ENCODE results near the gene NT5DC2.
"Not testable (repeated sequence)": the region's sequence is repeated elsewhere in the genome, so short reads cannot be mapped to it uniquely, and the experiment has no call there.

Gene NT5DC2

DNA sequence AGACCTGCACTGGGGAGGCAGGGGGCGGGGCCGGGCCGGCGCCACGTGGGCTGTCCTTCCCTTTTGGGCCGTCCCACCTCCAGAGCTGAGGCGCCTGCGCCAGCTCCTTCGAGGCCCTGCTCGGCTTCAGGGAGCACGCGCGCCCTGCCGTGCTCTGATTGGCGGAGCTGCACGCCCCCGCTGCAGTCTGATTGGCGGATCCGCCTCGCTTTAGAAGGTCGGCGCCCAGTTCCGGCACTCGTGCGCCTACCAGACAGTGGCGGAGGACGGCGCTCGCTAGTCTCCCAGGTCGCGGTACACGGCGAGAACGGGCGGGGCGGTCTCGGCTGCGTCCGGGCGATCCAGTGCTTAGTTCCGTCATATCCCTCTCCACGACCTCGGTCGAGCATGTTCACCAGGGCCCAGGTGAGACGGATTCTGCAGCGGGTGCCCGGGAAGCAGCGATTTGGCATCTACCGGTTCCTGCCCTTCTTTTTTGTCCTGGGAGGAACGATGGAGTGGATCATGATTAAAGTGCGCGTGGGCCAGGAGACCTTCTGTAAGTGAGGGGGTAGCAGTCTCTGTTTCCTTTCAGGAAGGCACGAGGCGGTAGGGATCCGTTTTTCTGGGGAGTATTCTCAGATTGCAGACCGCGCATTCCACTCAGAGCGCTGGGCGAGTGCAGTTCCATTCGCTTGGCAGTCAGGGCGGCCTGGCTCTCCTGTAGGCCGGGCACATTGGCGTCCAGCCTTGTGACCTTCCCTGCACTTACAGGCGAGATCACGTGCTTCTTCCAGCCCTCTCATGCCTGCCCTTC is 2.9 kb upstream of the NT5DC2 start, which contains the start of gene UQCC5:
TSS of gene UQCC5 (plus strand) at position 237 of the 796 bp plus-strand sequence. CDS start at position 388, 151 bp downstream.
- peak; percentile 94 for DNase-seq

DNA sequence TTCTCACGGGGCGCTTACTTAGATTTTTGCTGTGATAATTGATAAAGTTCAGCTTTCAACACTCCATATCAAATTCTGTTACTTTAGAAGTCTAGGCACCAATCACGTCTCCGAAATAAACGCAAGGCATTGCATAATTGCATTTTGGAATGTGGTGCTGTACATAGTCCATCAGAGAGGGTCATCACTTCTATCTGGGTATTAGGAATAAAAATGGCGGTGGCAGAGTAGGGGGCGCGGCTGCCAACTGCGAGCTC is 2.4 kb upstream of the NT5DC2 start:
- no peak for DNase-seq

DNA sequence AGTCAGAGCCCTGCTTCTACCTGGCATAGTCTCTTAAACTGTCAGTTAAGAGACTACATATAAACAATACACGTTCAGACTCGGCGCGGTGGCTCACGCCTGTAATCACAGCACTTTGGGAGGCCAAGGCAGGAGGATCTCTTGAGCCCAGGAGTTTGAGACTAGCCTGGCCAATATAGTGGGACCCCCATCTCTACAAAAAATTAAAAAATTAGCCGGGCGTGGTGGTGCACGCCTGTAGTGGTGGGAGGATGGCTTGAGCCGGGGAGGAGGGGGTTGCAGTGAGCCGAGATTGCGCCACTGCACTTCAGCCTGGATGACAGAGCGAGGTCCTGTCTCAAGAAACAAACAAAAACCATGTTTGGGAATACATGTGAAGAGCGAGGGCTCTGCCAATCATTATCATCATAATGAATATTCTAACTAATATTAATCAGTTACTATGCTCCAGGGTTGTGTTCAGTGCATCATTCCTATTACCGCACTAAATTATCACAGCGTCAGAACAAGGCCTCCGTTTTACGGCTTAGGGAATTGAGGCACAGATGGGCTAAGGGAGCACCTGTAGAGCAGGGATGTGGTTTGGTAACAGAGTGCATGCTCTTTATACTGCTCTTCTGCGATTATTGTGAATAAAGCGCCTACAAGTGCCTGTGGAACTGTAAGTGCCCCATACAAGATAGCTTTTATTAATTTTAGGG is 1.9 kb upstream of the NT5DC2 start:
- DNase-seq = no peak

DNA sequence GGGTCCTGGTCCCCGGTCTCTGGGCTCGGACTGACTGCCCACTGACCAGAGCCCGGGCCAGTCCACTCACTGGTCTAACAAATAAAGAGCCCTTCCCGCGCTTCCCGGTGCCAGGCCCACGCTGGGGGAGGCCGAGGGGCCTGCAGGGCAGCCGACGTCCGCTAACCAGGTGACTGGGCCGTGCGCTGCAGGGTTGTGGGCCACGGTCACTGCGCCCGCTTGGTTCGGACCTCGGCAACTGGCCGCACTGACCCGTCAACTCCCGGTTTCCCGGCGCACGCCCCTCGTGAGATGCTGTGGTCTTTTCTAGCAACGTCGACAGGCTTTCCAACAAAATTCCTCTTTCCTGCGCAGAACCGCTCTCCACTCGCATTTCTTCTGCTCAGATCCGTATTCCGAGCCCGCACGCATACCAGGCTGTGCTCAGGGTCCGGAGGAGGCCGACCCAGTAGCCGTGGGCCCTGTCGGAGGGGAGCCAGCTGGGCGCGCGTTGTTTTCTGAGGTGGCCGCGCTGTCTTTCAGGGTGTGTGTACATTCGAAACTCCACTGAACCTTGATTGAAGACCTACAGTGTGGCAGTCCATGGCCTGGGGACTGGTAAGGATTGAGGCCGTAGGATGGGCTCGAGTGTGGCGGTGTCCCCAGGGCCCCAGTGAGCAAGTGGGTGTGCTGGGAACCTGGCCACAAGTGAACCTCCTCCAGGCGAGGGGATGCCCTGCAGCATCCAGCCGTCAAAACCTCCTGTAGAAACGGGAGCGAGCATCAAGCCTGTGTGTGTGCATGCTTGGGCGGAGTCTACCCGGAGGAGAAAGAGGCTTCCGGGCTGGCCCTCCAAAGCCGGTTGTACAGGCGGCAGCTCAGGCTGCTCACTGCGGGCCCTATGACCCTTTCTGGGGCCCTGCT is 875 bp upstream of the NT5DC2 start:
- DNase-seq = no peak

DNA sequence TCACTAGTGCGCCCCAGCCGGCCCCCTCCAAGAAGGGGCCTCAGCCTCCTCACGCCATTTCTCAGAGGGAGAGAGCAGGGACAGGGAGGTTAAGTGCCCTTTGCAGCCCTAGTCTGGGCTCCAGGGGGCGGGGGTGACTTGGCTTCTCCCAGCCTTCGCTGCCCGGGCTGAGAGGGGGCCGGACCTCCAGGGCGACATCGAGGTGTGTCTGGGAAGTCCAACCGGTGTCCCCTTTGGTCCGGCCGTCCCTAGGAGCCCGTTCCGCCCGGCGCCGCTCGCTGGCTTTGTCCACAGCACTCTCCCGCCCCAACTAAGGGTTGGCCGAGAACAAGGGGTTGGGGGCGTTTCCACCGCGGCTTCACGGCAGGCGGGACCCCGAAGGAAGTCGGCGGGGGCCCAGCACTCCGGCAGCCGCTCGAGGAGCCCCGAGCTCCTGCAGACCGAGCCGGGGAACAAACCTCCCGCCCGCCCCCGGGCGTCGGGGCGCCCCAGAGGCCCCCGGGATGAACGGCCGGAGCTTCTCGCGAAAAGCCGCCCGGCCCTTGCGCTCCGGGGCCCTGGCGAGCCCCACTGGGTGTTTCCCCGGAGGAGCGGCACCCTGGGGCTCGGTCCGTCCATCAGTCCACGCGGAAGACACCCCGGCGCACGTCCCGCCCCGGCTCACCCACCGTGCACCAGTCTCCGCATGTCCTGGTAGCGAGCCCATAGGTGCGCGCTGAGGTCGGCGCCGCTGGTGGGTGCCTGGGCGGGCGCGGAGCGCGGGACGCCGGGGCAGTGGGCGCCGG is 627 bp downstream of the NT5DC2 start:
- DNase-seq = no peak

DNA sequence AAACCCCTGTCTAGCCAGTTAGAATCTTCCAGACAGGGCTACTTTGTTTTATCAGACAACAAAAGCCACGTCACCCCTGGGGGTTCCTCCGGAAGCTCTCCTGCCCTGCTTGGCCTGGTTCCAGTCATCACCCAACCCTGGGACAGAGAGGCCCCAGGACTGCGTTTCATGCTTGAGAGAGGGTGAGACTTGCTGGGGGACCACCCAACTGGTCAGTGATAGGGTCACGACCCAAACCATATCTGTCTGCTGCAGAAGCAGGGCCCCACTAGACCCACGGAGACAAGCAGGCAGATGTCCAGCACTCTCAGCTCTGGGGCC is 1.2 kb downstream of the NT5DC2 start:
- no peak for DNase-seq

DNA sequence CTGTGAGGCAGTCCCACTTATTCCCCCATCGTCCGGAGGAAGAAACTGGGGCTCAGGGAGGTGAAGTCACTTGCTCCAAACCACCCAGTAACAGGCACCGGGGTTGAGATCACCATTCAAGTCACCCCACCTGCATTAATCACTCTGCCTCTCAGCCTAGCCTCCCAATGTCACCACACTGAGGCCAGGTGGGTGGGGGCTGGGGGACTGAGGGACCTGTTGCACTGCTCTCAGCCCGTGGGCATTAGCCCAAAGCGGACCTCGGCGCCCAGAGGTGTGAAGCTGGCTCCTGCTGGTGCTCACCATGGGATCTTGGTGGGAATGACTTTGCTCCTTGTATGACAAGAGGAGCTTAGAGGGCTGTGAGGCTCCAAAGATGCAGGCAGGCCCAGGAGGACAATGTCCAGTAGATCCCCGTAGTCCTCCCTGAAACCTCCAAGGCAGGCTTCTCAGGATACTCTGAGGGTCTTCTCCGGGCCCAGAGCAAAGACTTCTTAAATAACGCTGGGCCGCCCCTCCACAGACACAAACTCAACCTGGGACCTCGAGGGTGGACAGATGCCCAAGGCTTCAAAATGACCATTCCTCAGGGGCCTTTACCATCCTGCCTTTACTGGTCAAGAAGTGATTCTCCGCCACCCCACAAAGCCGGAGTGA is 1.7 kb downstream of the NT5DC2 start:
- no peak for DNase-seq

DNA sequence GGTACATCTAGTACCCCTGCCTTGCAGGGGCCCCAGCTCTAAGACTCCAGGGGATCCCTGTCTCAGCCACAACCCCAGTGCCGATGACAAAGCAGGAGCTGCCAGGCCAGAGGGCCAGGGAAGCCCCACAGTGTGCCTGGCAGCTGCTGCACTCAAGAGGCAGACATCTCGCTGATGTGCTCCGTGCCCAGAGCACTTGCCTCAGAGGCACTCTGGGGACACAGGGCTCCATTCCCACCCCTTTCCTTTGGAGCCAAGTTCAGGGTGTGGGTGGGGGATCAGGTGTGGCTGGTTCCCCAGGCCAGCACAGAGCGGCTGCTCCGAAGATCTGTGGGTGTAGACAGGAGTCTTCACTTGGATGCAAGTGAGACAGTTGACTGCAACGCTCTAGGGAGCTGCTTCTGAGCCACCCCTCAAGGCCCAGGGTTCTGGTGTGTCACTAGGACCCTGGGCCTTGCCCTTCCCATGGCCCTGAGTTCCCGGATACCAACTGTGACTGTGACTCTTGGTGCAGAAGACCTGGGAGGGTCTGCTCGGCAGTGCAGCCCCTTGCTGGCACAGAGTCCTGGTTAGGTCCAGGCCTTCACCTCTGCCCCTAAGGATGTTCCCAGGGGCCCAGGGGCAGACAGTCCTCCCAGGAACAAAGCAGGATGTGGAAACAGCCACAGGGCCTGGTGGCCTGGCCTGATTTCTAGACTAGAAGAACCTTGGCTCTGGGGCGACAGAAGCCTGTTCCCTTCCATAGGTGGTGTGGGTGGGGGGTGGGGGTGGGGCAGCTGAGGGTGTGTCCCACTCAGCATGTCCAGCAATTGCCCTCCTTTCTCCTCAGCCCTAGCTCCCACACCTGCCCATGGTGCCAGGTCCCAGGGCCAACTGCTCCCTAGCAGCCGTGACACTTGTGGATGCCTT is 2.5 kb downstream of the NT5DC2 start:
- no peak for DNase-seq

DNA sequence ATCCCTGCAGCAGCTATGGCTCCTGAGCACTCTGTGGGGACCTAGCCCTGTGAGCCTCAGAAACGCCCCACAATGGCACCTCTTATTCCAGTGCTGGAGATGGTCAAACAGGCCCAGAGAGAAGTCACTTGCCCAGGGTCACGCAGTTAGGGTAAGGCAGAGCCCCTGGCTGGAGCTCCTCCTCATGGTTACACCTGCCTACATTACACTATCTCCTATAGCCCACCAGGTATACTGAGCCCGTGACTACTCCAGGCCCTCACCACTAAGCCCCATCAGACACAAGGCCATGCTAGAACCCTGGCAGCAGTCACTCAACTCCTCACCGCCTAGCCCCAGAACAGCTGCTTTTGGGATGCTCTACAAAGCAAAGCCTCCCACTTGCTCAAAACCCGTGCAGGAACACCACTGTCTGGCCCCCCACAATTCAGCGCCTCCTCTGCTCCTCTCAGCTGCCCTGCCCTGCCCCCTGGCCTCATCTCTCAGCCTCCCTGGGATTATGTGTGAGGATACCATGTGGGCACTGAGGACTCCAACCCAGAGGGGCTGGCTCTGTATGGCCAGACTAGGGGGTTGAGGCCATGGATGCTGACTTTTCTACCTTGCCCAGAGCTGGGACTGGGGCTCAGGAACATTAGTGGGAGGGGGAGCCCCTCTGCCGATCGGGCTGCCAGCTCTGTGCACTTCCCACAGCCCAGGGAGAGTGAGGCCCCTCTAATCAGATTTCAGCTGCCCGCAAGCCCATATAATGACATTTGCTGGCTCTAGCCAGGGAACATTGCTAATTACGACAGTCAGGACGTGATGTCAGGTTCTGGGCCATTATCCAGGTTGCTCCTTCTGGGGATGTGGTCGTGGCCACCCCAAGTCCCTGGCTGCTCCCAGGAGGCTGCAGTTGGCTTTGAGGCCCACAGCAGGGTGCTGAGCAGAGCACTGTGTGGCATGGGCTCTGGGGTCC is 4.0 kb downstream of the NT5DC2 start:
- DNase-seq = no peak

DNA sequence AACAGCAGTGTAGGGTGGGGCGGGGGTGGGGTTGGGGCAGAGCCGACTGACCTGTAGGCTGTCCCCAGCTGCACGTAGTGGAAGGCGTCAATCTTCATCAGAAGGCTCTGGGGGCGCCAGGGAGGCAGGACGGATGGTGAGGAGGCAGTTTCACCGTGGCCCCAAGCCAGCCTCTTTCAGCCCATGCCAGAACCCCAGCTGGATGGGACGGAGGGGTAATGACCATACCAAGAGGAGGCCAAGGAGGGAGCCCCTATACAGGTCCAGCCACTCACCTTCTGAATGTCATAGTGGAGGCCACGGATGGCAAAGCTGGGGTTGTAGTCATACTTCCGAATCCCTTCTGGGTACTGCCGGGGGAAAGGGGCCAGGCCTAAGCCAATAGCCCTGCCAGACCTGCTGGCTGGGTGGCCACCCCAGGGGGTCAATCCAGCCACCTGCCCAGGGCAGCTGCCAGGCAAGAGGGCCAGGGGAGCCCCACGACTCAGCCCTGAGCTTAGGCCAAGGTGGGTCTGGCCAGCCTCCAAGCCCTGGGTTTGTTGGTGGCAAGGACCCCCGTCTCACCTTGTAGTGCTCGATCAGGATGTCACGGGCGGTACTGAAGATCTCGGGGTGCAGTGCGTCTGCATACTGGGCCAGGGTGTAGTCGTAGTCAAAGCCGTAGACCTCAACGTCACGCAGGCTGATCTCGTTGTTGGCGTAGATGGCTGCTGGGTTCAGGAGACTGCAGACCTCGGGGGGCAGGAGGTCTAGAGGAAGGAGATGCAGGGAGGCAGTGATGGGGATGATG is 4.9 kb downstream of the NT5DC2 start:
- DNase-seq = no peak

DNA sequence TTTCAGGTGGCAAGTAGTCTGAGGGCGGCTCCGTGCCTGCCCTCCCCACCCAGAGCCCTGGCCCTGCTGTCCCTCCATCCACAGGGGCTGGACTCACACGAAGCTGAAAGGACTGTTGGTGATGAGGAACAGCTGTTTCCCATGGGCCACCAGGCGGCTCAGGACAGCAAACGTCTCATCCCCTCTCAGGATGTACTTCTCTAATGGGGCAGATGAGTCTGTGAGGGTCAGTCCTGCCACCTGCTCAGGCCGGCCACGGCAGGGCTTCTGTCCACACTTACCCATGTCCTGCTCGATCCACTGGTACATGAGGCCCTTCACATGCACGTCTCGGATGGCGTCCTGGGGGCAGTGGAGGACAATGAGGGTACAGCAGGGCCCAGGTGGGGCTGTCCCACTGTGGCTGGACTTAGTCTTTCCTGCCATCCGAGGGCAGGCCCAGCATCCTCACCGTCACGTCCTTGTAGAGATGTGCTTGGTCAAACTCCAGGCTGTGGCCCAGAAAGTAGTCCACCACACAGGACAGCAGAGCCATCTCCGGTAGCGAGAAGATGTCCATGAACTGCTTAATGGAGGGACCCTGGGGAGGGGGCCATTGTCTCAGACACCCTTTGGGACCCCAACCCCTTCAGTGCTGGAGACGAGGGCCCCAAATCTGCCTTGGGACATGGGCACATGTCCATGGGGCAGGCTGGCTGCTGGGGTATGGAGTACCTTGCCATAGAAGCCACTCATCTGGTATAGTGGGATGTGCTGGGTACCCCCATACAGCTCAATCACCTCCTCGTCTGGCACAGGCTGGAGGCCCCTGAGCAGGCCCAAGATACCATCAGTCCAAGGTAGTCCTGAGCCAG is 5.7 kb downstream of the NT5DC2 start:
- no peak for DNase-seq

DNA sequence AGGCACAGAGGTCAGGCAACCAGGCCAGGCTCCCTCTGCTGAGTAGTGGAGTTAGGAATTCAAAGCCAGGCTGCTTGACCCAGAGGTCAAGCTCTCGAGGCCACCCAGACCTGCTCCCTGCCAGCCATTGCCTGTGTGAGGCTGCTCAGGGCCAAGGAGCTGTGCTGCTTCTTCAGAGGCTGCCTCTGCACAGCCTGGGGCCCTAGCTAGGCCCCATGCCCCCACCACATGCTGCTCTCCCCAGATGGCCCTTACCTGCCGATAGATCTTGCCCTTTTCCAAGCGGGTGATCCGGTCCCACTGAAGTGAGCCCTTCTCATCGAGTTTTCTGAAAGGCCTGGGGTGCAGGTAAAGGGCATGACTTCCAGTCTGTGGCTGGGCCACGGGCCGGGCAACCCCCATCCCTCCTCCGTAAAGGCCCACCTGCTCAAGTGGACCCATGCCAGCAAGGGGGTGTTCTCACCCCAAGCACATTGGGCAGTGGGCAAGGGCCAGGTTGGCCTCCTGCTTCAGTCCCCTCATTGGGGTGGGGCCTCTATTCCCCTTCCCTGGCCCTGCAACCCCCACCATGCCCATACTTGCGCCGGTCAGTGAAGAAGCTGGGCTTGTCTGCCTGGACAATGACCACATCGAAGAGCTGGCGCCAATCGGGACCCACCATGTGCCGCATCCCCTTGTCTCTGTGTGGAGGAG is 6.5 kb downstream of the NT5DC2 start:
- no peak for DNase-seq

DNA sequence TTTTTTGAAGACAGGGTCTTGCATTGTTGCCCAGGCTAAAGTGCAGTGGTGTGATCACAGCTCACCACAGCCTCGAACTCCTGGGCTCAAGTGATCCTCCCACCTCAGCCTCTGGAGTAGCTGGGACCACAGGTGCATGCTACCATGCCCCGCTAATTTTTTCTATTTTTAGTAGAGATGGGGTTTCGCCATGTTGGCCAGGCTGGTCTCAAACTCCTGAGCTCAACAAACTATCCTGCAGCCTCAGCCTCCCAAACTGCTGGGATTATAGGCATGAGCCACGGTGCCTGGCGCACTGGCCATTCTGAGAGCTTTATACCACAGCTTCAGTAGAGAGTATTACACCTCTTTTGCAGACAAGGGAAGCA is 7.0 kb downstream of the NT5DC2 start:
- DNase-seq = not testable (repeated sequence)

DNA sequence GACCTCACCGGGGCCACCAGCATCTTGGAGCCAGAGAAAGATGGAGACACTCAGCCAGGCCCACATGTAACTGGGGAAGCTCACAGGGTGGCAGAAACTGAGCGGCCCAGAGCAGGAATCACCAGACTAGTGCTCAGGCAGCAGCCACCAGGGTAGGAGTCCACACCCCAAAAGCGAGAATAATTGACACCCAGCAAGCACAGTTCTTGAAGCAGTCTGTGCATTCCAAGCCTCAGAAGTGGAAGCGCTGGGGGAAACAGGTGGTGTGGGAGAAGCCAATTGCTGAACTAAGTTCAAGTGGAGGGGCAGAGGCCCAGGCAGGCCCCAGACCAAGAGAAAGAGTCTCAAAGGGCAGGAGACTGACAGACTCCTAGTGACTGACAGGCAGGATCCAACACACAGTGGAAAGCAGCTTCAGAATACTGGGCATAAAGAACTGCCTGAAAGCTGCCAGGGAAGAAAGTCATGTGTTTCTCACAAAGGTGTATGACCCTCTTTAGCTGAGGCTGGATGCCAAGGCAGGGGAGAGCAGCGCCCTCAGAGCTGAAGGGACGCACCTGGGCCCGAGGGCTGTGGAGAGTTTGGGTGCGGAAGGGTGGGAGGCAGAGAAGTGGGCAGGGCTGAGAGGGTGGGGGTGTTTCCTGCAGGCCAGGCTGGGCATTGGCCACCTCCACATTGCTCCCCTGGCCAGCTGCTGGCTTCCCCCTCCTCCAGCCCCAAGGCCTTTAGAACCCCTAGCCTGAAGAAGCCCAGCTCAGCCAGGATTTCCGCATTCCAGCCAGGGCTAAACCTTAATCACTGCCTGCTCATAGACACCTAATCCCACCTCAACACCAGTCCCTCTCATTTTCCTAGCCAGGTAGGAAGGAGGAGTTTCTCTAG is 7.7 kb downstream of the NT5DC2 start:
- no peak for DNase-seq

DNA sequence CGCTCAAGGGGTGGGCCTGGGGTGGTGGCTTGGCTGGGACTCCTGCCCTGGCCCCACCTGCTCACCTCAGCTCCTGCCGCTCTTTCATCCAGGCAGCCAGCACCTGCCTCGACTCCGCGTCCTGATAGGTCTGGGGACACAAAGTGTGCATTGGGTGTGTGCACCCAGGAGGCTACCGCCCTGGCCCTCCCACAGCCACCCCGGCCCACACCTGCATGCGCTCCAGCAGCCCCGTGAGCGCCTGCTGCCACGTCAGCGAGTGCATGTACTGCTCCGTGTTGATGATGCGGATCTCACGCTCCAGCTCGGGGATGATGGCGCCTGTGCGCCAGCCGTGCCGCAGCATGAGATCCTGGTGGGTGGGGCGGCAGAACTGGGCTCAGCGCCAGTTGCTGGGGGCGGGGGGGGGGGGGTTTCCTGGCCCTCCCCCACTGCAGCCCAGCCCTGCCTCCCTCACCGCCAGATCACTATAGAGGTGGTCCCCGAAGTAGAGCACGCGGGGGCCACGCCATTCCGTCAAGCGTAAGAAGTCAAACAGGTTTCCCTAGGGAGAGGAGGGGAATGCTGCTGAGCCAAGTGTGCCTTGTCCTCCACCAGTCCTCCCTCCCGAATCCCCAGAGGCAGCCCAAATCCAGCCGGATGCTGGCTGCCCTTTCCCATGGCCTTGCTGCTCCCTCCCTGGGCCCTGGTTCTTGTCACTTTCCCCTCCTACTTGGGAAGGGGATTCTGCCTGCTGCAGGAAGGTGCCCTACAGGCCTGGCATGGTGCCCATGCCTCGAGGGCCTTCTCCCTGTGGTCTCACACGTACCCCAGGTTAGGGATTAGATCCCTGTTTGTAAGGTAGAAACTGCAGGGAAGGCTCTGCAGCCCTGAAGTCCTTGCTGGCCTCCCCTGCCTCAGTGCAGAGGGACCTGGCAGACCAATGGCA is 8.6 kb downstream of the NT5DC2 start:
- DNase-seq = no peak

All from NK-92 treated with Interleukin-12 subunit alpha and Interleukin-12 subunit beta, amount 100 ng/mL, for 24 hours (cell line).